ENCODE results near the gene RNF17. TPM values are rescaled to one million over a fixed set of nuclear protein-coding genes. Genes with fewer than 3 reads are reported as not detected.

RNF17 gene
- total RNA-seq, 5 donors from 2014 or later (not counting 1 experiment from before 2014, with no cell fraction given), result 0.84 TPM; not detected in 4

DNA sequence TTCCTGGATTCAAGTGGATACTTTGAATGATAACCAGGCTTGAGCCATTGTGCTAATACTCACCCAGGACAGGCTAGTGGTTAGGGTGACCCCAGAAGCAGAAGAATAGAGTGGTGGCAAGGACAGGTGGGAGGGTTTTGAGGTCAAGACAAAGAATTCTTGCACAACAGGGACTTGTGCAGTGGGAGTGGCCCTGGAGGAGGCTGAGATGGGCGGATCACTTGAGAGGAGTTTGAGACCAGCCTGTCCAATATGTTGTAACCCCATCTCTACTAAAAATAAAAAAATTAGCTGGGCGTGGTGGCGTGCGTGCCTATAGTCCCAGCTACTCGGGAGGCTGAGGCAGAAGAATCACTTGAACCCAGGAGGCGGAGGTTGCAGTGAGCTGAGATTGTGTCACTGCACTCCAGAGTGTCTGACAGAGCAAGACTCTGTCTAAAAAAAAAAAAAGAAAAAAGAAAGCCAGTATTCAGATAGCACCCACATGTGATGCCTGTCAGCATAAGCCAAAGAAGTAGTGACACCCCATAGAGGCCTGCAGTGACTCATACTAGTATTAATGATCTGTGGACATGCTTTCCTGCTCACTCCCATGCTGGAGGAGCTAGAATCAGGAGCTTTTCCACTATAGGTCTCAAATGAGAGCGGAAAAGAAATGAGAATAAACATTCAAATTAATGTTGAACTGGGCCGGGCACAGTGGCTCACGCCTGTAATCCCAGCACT, 78.7 kb downstream of the RNF17 start:
- no peak overlapping the region for H3K4me3 ChIP-seq (ENCODE audit: control insufficient read depth in 1 of 2, extremely low read depth in 1 of 2, low read length in 1 of 2)
- no peaks in the 10 kb centered on the region for H3K4me1 ChIP-seq (ENCODE audit: control insufficient read depth in 1 of 2, extremely low read depth in 1 of 2, insufficient read depth in 2 of 2, low read length in 2 of 2)
- no peak overlapping the region for H3K27ac Mint-ChIP-seq
- H3K27me3 Mint-ChIP-seq, result peaks cover 0 to 5% of the 10 kb centered on the region in 2 donors
- no peak overlapping the region for H3K27ac ChIP-seq (ENCODE audit: low read length)
- no peaks in the 10 kb centered on the region for H3K27me3 ChIP-seq (replicated peaks in 1 of 2; ENCODE audit: control insufficient read depth in 2 of 2, extremely low read depth in 1 of 2, insufficient read depth in 2 of 2, low read length in 1 of 2)
- no peaks in the 10 kb centered on the region for H3K4me1 Mint-ChIP-seq
- H3K9me3 ChIP-seq, result no peaks in the 10 kb centered on the region
- WGBS (ENCODE audit: insufficient coverage), result no CpG with 5 or more reads among the region's 9 CpGs
- CTCF ChIA-PET, result no interaction called here
- H3K36me3 Mint-ChIP-seq, result no peaks in the 10 kb centered on the region
- H3K36me3 ChIP-seq (ENCODE audit: control insufficient read depth in 2 of 2, extremely low read depth in 1 of 2, insufficient read depth in 1 of 2, low read length in 1 of 2), result no peaks in the 10 kb centered on the region
- H3K9me3 Mint-ChIP-seq, result no peaks in the 10 kb centered on the region
- no peak for ATAC-seq (replicated peaks in 1 of 4)
- H3K4me3 Mint-ChIP-seq, result no peak overlapping the region
- POLR2A ChIA-PET, result no interaction called here
- no peak for DNase-seq

DNA sequence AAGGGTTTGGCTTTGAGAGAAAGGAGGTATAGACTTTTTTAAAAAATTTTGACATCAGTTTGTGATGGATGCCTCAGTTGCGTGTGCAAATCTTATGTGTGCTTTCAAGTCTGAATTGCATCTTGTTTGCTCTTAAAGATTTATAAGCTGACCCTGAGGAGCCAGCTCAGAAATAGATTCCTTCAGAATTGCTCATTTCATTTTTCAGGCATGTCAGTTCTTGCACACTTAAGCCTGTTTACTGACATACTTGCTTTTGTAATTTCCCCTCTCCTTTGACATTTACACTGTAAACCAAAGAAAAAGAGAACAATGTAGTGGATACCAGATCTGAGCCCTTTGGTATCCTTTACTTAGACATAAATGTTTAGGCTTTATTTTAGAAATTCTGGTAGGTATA, 87.6 kb downstream of the RNF17 start:
- no peak overlapping the region for H3K27ac ChIP-seq (ENCODE audit: low read length)
- H3K9me3 ChIP-seq, result no peaks in the 10 kb centered on the region
- no peak overlapping the region for H3K4me3 Mint-ChIP-seq
- ATAC-seq (replicated peaks in 1 of 4) (no peak), DNase-seq (no peak)
- CTCF ChIA-PET, result no interaction called here
- no peaks in the 10 kb centered on the region for H3K4me1 ChIP-seq (ENCODE audit: control insufficient read depth in 1 of 2, extremely low read depth in 1 of 2, insufficient read depth in 2 of 2, low read length in 2 of 2)
- H3K27me3 ChIP-seq (replicated peaks in 1 of 2; ENCODE audit: control insufficient read depth in 2 of 2, extremely low read depth in 1 of 2, insufficient read depth in 2 of 2, low read length in 1 of 2), result peaks cover 0 to 3% of the 10 kb centered on the region in 2 experiments
- peaks cover 12 to 15% of the 10 kb centered on the region in 2 donors for H3K27me3 Mint-ChIP-seq
- H3K4me3 ChIP-seq (ENCODE audit: control insufficient read depth in 1 of 2, extremely low read depth in 1 of 2, low read length in 1 of 2), result no peak overlapping the region
- H3K36me3 Mint-ChIP-seq, result no peaks in the 10 kb centered on the region
- no peak overlapping the region for H3K27ac Mint-ChIP-seq
- H3K36me3 ChIP-seq (ENCODE audit: control insufficient read depth in 2 of 2, extremely low read depth in 1 of 2, insufficient read depth in 1 of 2, low read length in 1 of 2), result no peaks in the 10 kb centered on the region
- POLR2A ChIA-PET, result no interaction called here
- H3K9me3 Mint-ChIP-seq, result no peaks in the 10 kb centered on the region
- WGBS (ENCODE audit: insufficient coverage), result 89% methylated on average over 1 of the region's 1 CpG
- no peaks in the 10 kb centered on the region for H3K4me1 Mint-ChIP-seq

DNA sequence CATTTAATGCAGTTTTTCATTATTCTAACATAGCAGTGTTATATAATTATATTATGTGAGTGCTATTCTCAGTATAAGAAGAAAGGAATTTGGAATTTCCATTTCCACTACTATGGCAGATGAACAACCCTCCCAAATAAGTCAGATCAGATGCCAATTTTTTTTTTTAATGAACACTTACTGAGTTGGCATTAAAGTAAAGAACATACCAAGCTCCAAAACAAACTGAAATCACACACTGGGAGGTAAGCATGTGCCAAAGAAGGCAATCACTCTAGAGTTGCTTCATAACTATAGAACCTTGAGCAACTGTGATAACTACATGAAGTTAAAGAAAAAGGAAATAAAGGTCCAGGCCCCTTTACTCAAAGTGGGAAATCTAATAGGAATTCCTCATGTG, 90.3 kb downstream of the RNF17 start:
- ChIA-PET POLR2A (no interaction called here), CTCF (no interaction called here)
- Histone ChIP-seq H3K4me3 (ENCODE audit: control insufficient read depth in 1 of 2, extremely low read depth in 1 of 2, low read length in 1 of 2) (no peak overlapping the region), H3K9me3 (no peaks in the 10 kb centered on the region), H3K4me1 (ENCODE audit: control insufficient read depth in 1 of 2, extremely low read depth in 1 of 2, insufficient read depth in 2 of 2, low read length in 2 of 2) (no peaks in the 10 kb centered on the region), H3K27ac (ENCODE audit: low read length) (no peak overlapping the region), H3K27me3 (replicated peaks in 1 of 2; ENCODE audit: control insufficient read depth in 2 of 2, extremely low read depth in 1 of 2, insufficient read depth in 2 of 2, low read length in 1 of 2) (peaks cover 0 to 3% of the 10 kb centered on the region in 2 experiments), H3K36me3 (ENCODE audit: control insufficient read depth in 2 of 2, extremely low read depth in 1 of 2, insufficient read depth in 1 of 2, low read length in 1 of 2) (no peaks in the 10 kb centered on the region)
- no peak for ATAC-seq (replicated peaks in 1 of 4)
- Mint-ChIP-seq H3K36me3 (no peaks in the 10 kb centered on the region), H3K27me3 (peaks cover 12 to 18% of the 10 kb centered on the region in 2 donors), H3K27ac (no peak overlapping the region), H3K4me3 (no peak overlapping the region), H3K4me1 (no peaks in the 10 kb centered on the region), H3K9me3 (no peaks in the 10 kb centered on the region)
- DNase-seq, result no peak

DNA sequence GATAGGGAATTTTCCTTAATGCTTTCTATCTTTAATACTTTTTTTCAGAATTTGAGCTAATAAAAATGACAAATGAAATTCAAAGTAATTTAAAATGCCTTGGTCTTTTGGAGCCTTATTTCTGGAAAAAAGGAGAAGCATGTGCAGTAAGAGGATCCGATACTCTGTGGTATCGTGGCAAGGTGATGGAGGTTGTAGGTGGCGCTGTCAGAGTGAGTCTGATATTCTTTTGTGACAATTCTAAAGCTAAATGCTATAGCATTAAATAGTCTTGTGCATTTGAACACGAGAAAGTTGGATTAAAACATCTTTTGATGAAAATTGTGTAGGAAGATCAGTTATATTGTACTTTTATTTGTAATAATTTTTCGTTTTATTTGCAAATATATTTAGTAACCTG, 95.0 kb downstream of the RNF17 start:
- DNase-seq (no peak), ATAC-seq (replicated peaks in 1 of 4) (no peak)
- WGBS (ENCODE audit: insufficient coverage), result 69% methylated on average over 3 of the region's 5 CpGs
- Histone ChIP-seq H3K27me3 (replicated peaks in 1 of 2; ENCODE audit: control insufficient read depth in 2 of 2, extremely low read depth in 1 of 2, insufficient read depth in 2 of 2, low read length in 1 of 2) (peaks cover 0 to 3% of the 10 kb centered on the region in 2 experiments), H3K27ac (ENCODE audit: low read length) (no peak overlapping the region), H3K4me1 (ENCODE audit: control insufficient read depth in 1 of 2, extremely low read depth in 1 of 2, insufficient read depth in 2 of 2, low read length in 2 of 2) (no peaks in the 10 kb centered on the region), H3K4me3 (ENCODE audit: control insufficient read depth in 1 of 2, extremely low read depth in 1 of 2, low read length in 1 of 2) (no peak overlapping the region), H3K9me3 (no peaks in the 10 kb centered on the region), H3K36me3 (ENCODE audit: control insufficient read depth in 2 of 2, extremely low read depth in 1 of 2, insufficient read depth in 1 of 2, low read length in 1 of 2) (no peaks in the 10 kb centered on the region)
- Mint-ChIP-seq H3K27ac (no peak overlapping the region), H3K9me3 (no peaks in the 10 kb centered on the region), H3K4me1 (no peaks in the 10 kb centered on the region), H3K27me3 (peaks cover 0 to 9% of the 10 kb centered on the region in 2 donors), H3K4me3 (no peak overlapping the region), H3K36me3 (no peaks in the 10 kb centered on the region)
- CTCF ChIA-PET, result no interaction called here
- POLR2A ChIA-PET, result no interaction called here

DNA sequence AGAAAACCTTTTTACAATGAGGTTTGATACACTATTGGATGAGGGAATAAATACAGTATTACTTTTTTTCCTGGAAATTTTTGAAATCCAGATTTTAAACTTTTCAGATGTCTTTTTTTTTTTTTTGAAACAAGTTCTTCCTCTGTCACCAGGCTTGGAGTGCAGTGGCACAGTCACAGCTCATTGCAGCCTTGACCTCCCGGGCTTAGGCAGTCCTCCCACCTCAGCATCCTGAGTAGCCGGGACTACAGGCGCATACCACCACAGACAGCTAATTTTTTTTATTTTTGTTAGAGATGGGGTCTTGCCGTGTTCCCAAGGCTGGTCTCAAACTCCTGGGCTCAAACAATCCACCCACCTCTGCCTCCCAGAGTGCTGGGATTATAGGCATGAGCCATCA, 96.8 kb downstream of the RNF17 start:
- Histone ChIP-seq H3K4me3 (ENCODE audit: control insufficient read depth in 1 of 2, extremely low read depth in 1 of 2, low read length in 1 of 2) (no peak overlapping the region), H3K27me3 (replicated peaks in 1 of 2; ENCODE audit: control insufficient read depth in 2 of 2, extremely low read depth in 1 of 2, insufficient read depth in 2 of 2, low read length in 1 of 2) (peaks cover 0 to 3% of the 10 kb centered on the region in 2 experiments), H3K27ac (ENCODE audit: low read length) (no peak overlapping the region), H3K9me3 (no peaks in the 10 kb centered on the region), H3K4me1 (ENCODE audit: control insufficient read depth in 1 of 2, extremely low read depth in 1 of 2, insufficient read depth in 2 of 2, low read length in 2 of 2) (no peaks in the 10 kb centered on the region), H3K36me3 (ENCODE audit: control insufficient read depth in 2 of 2, extremely low read depth in 1 of 2, insufficient read depth in 1 of 2, low read length in 1 of 2) (no peaks in the 10 kb centered on the region)
- CTCF ChIA-PET, result interaction anchor here in 1 of 2 donors (0.7 kb wide), 1 partner anchor 59 kb away, joined by 6 read pairs; no protein-coding TSS in a partner anchor
- Mint-ChIP-seq H3K4me3 (no peak overlapping the region), H3K27me3 (peaks cover 0 to 8% of the 10 kb centered on the region in 2 donors), H3K27ac (no peak overlapping the region), H3K4me1 (peaks cover 0 to 3% (median 3%) of the 10 kb centered on the region in 3 donors), H3K36me3 (no peaks in the 10 kb centered on the region), H3K9me3 (no peaks in the 10 kb centered on the region)
- POLR2A ChIA-PET, result no interaction called here
- 100% methylated on average over 1 of the region's 4 CpGs for WGBS (ENCODE audit: insufficient coverage)
- DNase-seq (no peak), ATAC-seq (replicated peaks in 1 of 4) (no peak)

DNA sequence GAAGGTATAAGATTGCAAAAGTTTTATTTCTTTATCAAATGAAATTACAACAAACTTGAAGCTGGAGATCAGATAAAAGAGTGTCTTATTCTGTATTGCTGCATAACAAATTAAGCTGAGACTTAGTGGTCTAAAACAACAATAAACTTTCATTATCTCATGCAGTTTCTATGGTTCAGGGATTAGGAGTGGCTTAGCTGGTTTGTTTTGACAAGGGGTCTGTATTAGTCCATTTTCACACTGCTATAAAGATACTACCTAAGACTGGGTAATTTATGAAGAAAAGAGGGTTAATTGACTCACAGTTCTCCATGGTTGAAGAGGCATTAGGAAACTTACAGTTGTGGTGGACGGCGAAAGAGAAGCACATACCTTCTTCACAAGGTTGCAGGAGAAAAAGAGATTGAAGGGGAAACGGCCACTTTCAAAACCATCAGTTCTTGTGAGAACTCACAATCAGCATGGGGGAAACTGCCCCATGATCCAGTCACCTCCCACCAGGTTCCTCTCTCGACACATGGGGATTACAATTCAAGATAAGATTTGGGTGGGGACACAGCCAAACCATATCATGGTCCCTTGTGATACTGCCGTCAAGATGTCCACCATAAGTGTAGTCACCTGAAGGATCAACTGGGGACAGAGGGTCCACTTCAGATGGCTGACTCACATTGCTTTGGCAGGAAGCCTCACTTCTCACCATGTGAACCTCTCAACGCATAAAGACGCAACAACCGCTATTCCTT, 97.8 kb downstream of the RNF17 start:
- Histone ChIP-seq H3K27me3 (replicated peaks in 1 of 2; ENCODE audit: control insufficient read depth in 2 of 2, extremely low read depth in 1 of 2, insufficient read depth in 2 of 2, low read length in 1 of 2) (no peaks in the 10 kb centered on the region), H3K36me3 (ENCODE audit: control insufficient read depth in 2 of 2, extremely low read depth in 1 of 2, insufficient read depth in 1 of 2, low read length in 1 of 2) (no peaks in the 10 kb centered on the region), H3K9me3 (no peaks in the 10 kb centered on the region), H3K4me3 (ENCODE audit: control insufficient read depth in 1 of 2, extremely low read depth in 1 of 2, low read length in 1 of 2) (no peak overlapping the region), H3K4me1 (ENCODE audit: control insufficient read depth in 1 of 2, extremely low read depth in 1 of 2, insufficient read depth in 2 of 2, low read length in 2 of 2) (no peaks in the 10 kb centered on the region), H3K27ac (ENCODE audit: low read length) (no peak overlapping the region)
- Mint-ChIP-seq H3K27me3 (peaks cover 0 to 4% of the 10 kb centered on the region in 2 donors), H3K4me3 (no peak overlapping the region), H3K27ac (no peak overlapping the region), H3K36me3 (no peaks in the 10 kb centered on the region), H3K9me3 (no peaks in the 10 kb centered on the region), H3K4me1 (peaks cover 0 to 4% (median 4%) of the 10 kb centered on the region in 3 donors)
- CTCF ChIA-PET, result no interaction called here
- DNase-seq (no peak), ATAC-seq (replicated peaks in 1 of 4) (no peak)
- WGBS (ENCODE audit: insufficient coverage), result 100% methylated on average over 1 of the region's 8 CpGs
- POLR2A ChIA-PET, result no interaction called here
